Panc1 (cell line): ENCODE measurements around the gene RAB8A. TPM values are rescaled to one million over a fixed set of nuclear protein-coding genes. Genes with fewer than 3 reads are reported as not detected.

Experiments used
- ATAC-seq: fragments of 200-7000 bp; cut with Tn5 transposase; 2 replicates; pipeline ENCODE4 v1.9.1; 2020; ENCODE audit warnings: mild to moderate bottlenecking, moderate library complexity
- BruUV-seq: library from RNA; stranded (reverse); fragments of 400-500 nt; replicated peaks from 2 replicates; lab custom pipeline; 2021; lab: Mats Ljungman, UMichigan
- CTCF ChIA-PET: fragments of 300-600 bp; sonication (Branson Sonifier 250); formaldehyde crosslinking; loops from one replicate; lab custom pipeline; 2022; ENCODE audit warnings: antibody characterized with exemption; lab: Charles Lee
- POLR2A ChIA-PET: fragments of 300-600 bp; sonication (Branson Sonifier 250); formaldehyde crosslinking; loops from one replicate; lab custom pipeline; 2022; ENCODE audit warnings: antibody characterized with exemption; lab: Charles Lee
- DNase-seq: peaks from one replicate; pipeline ENCODE4 v3.0.0-alpha.2; 2010; ENCODE audit warnings: low read depth, low spot score
- H3K27ac ChIP-seq: 2 replicates; pipeline ENCODE4 v1.5.1; 2011; ENCODE audit warnings: mild to moderate bottlenecking, low read length, inconsistent platforms
- H3K27me3 ChIP-seq: fragments of 200-500 bp; sonication (Bioruptor generic); 2 replicates; pipeline ENCODE4 v1.6.0; 2014; ENCODE audit warnings: low read length, inconsistent platforms; ENCODE audit not compliant: control insufficient read depth, insufficient read depth
- H3K36me3 ChIP-seq: fragments of 200-500 bp; sonication (Bioruptor generic); 2 replicates; pipeline ENCODE4 v1.5.1; 2014; ENCODE audit warnings: inconsistent platforms, mild to moderate bottlenecking, low read length, moderate library complexity; ENCODE audit not compliant: control insufficient read depth, insufficient read depth
- H3K4me1 ChIP-seq: 2 replicates; pipeline ENCODE4 v1.5.1; 2011; ENCODE audit warnings: inconsistent platforms, mild to moderate bottlenecking, low read length, moderate library complexity; ENCODE audit not compliant: control insufficient read depth, insufficient read depth
- H3K4me3 ChIP-seq, 2 experiments: 2 replicates each; pipeline ENCODE4 v1.5.1; 2011 to 2012; ENCODE audit warnings: low read depth in 2 of 2, low read length in 2 of 2, mild to moderate bottlenecking in 2 of 2, inconsistent platforms in 1 of 2, moderate library complexity in 1 of 2
- H3K9me3 ChIP-seq: fragments of 200-500 bp; sonication (Bioruptor generic); 2 replicates; pipeline ENCODE4 v1.5.1; 2014; ENCODE audit warnings: low read depth, mild to moderate bottlenecking, inconsistent platforms, low read length, moderate library complexity; ENCODE audit not compliant: control insufficient read depth, insufficient read depth
- POLR2AphosphoS5 ChIP-seq: IDR thresholded peaks from 2 replicates; pipeline ENCODE4 v1.6.1; 2012; ENCODE audit warnings: mild to moderate bottlenecking, low read depth, low read length, moderate library complexity
- SIN3A ChIP-seq: IDR thresholded peaks from 2 replicates; pipeline ENCODE4 v1.6.1; 2012; ENCODE audit warnings: low read depth, mild to moderate bottlenecking, low read length, moderate library complexity, borderline replicate concordance; ENCODE audit not compliant: insufficient read depth
- TCF7L2 ChIP-seq: IDR thresholded peaks from 2 replicates; pipeline ENCODE4 v1.6.1; 2011; ENCODE audit warnings: mild to moderate bottlenecking, low read depth, low read length, inconsistent platforms
- in situ Hi-C: cut with HindIII; loops from 2 replicates; pipeline ENCODE4 v1.10.0; 2016; ENCODE audit warnings: low sequenced_read_pairs, low pct_unique_long_range_greater_than_20kb
- intact Hi-C: fragments of 100-400 bp; cut with micrococcal nuclease; formaldehyde crosslinking; loops from one replicate; pipeline ENCODE4 v1.10.0; 2022; ENCODE audit not compliant: unreplicated experiment
- total RNA-seq: library from RNA; stranded (reverse); gene quantifications from one replicate; pipeline ENCODE4 v1.2.1, GENCODE V29; 2021; ENCODE audit not compliant: unreplicated experiment
- TF ChIP-seq, protein P1 (sequence below), 2 experiments: IDR thresholded peaks; 2 replicates each; pipeline ENCODE4 v1.6.1; 2011 to 2012; ENCODE audit warnings: low read depth in 2 of 2, control low read depth in 1 of 2, low read length in 1 of 2, mild to moderate bottlenecking in 1 of 2, moderate library complexity in 1 of 2; ENCODE audit not compliant: insufficient read depth in 1 of 2
- TF ChIP-seq, protein P2 (sequence below): fragments of 450-650 bp; IDR thresholded peaks from 2 replicates; pipeline ENCODE4 v1.5.1; 2017; ENCODE audit warnings: mild to moderate bottlenecking

The RAB8A gene
- total RNA-seq, 1 experiment from 2014 or later, result 75.8 TPM

DNA sequence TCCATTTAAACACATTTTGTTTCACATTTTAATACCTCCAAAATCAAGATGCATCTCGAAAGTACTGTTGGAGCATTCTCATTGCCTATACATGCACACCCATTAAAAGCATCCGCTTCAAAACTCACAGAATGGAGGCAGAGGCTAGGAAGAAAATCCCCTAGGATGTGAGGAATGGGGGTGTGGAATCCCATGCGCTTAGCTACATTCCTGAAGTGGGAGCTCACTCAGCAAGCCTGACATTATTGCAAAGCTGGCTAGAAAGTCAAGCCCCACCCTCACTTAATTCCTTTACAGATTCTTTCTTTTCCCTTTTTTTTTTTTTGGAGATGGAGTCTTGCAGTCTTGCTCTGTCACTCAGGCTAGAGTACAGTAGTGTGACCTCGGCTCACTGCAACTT, 68.9 kb downstream of the RAB8A start:
- H3K27me3 ChIP-seq, result no peaks in the 10 kb centered on the region
- ATAC-seq (no peak), DNase-seq (no peak)
- intact Hi-C loops (loop anchor here (5.0 kb wide), 1 partner anchor 138 kb away; no protein-coding TSS in a partner anchor), in situ Hi-C loops (no loop called here)
- BruUV-seq, result no TSS peak
- CTCF ChIA-PET, result interaction anchor here (0.7 to 0.9 kb wide), 2 partner anchors 139 to 587 kb away, joined by 3 read pairs; no protein-coding TSS in a partner anchor
- TF ChIP-seq POLR2AphosphoS5, result no peak
- TF ChIP-seq, protein P1, sequence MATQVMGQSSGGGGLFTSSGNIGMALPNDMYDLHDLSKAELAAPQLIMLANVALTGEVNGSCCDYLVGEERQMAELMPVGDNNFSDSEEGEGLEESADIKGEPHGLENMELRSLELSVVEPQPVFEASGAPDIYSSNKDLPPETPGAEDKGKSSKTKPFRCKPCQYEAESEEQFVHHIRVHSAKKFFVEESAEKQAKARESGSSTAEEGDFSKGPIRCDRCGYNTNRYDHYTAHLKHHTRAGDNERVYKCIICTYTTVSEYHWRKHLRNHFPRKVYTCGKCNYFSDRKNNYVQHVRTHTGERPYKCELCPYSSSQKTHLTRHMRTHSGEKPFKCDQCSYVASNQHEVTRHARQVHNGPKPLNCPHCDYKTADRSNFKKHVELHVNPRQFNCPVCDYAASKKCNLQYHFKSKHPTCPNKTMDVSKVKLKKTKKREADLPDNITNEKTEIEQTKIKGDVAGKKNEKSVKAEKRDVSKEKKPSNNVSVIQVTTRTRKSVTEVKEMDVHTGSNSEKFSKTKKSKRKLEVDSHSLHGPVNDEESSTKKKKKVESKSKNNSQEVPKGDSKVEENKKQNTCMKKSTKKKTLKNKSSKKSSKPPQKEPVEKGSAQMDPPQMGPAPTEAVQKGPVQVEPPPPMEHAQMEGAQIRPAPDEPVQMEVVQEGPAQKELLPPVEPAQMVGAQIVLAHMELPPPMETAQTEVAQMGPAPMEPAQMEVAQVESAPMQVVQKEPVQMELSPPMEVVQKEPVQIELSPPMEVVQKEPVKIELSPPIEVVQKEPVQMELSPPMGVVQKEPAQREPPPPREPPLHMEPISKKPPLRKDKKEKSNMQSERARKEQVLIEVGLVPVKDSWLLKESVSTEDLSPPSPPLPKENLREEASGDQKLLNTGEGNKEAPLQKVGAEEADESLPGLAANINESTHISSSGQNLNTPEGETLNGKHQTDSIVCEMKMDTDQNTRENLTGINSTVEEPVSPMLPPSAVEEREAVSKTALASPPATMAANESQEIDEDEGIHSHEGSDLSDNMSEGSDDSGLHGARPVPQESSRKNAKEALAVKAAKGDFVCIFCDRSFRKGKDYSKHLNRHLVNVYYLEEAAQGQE (IDR thresholded peaks at IDR 0.05; ENCODE audit: insufficient read depth in 1 of 2, low read depth in 2 of 2, low read length in 1 of 2), result no peak
- no peak for TF ChIP-seq TCF7L2
- TF ChIP-seq SIN3A, result no peak
- TF ChIP-seq, protein P2, sequence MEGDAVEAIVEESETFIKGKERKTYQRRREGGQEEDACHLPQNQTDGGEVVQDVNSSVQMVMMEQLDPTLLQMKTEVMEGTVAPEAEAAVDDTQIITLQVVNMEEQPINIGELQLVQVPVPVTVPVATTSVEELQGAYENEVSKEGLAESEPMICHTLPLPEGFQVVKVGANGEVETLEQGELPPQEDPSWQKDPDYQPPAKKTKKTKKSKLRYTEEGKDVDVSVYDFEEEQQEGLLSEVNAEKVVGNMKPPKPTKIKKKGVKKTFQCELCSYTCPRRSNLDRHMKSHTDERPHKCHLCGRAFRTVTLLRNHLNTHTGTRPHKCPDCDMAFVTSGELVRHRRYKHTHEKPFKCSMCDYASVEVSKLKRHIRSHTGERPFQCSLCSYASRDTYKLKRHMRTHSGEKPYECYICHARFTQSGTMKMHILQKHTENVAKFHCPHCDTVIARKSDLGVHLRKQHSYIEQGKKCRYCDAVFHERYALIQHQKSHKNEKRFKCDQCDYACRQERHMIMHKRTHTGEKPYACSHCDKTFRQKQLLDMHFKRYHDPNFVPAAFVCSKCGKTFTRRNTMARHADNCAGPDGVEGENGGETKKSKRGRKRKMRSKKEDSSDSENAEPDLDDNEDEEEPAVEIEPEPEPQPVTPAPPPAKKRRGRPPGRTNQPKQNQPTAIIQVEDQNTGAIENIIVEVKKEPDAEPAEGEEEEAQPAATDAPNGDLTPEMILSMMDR, result no peak
- POLR2A ChIA-PET, result interaction anchor here (0.6 kb wide), 1 partner anchor 197 kb away, joined by 6 read pairs; no protein-coding TSS in a partner anchor
- no peak overlapping the region for H3K4me3 ChIP-seq
- H3K4me1 ChIP-seq, result no peaks in the 10 kb centered on the region; the same call in 1 of the 2 replicates
- no peaks in the 10 kb centered on the region for H3K9me3 ChIP-seq
- H3K36me3 ChIP-seq, result peaks cover 4% of the 10 kb centered on the region; the same call in 1 of the 2 replicates
- H3K27ac ChIP-seq, result no peak overlapping the region

Other genes with a start within 250 kb of the RAB8A start
- gene CYP4F2, start 213.8 kb upstream of the RAB8A start, total RNA-seq, result 0.21 TPM
- 0.21 TPM for gene CYP4F11, start 177.4 kb upstream of the RAB8A start, total RNA-seq
- not detected for gene OR10H4, start 162.9 kb upstream of the RAB8A start, total RNA-seq
- 165 TPM for gene TPM4, start 35.4 kb upstream of the RAB8A start, total RNA-seq
- not detected for gene HSH2D, start 31.8 kb downstream of the RAB8A start, total RNA-seq
- gene CIB3, start 61.6 kb downstream of the RAB8A start, total RNA-seq, result not detected
- gene FAM32A, start 73.5 kb downstream of the RAB8A start, total RNA-seq, result 44.6 TPM
- gene AP1M1, start 86.0 kb downstream of the RAB8A start, total RNA-seq, result 88.7 TPM
- gene KLF2, start 212.9 kb downstream of the RAB8A start, total RNA-seq, result 3.5 TPM